Spinal cord (tissue), 10 donors: Measurements from ENCODE around the gene TPSAB1. TPM values are rescaled to one million over a fixed set of nuclear protein-coding genes. Genes with fewer than 3 reads are reported as not detected.
"Not testable (repeated sequence)": the region's sequence is repeated elsewhere in the genome, so short reads cannot be mapped to it uniquely, and the experiment has no call there.

Experiments
- DNase-seq, 6 donors: peaks; one replicate each; pipeline versions ENCODE4 v3.0.0 to v3.0.0-alpha.2; 2013 to 2015; ENCODE audit warnings: low spot score in 6 of 6, low read depth in 4 of 6
- H3K27ac ChIP-seq: one replicate; pipeline ENCODE4 v1.5.1; 2013; ENCODE audit warnings: low read depth, low read length, control low read depth
- H3K27me3 ChIP-seq: one replicate; pipeline ENCODE4 v1.6.1; 2013; ENCODE audit warnings: low read length; ENCODE audit not compliant: control insufficient read depth, insufficient read depth
- H3K36me3 ChIP-seq: one replicate; pipeline ENCODE4 v1.6.1; 2013; ENCODE audit warnings: low read length; ENCODE audit not compliant: control insufficient read depth, insufficient read depth
- H3K4me1 ChIP-seq: one replicate; pipeline ENCODE4 v1.6.1; 2013; ENCODE audit warnings: low read length; ENCODE audit not compliant: control insufficient read depth, insufficient read depth
- H3K4me3 ChIP-seq: one replicate; pipeline ENCODE4 v1.5.1; 2013; ENCODE audit warnings: low read depth, low read length, control low read depth
- H3K9me3 ChIP-seq: one replicate; pipeline ENCODE4 v1.6.1; 2013; ENCODE audit warnings: low read length; ENCODE audit not compliant: control insufficient read depth, insufficient read depth
- WGBS: methylation state at CpG from one replicate; pipeline ENCODE4 v1.1.5; 2013; ENCODE audit warnings: missing lambda C conversion rate; ENCODE audit not compliant: insufficient coverage; 5-methylcytosine and 5-hydroxymethylcytosine counted together
- polyA plus RNA-seq, 2 donors: library from polyadenylated mRNA; unstranded; fragments of 120-200 nt; gene quantifications; one replicate each; pipeline ENCODE4 v1.2.1, GENCODE V29; 2013; ENCODE audit not compliant: insufficient read length in 2 of 2
- total RNA-seq, 2 donors: library from RNA; depleted of rRNA in 1 of 2; stranded (reverse); fragments of 120-200 nt in 1 of 2; fragments of >200 nt in 1 of 2; gene quantifications; one replicate each; pipeline versions ENCODE4 v1.2.3 to v1.2.4, GENCODE V29; 2013 to 2014
- donor health status: healthy.

The TPSAB1 gene
- total and polyA plus RNA-seq, 4 donors, result 0.65 to 2.4 (median 1.2) TPM; not detected in 1

GRCh38 chr16:1262846-1263221, 22.3 kb downstream of the TPSAB1 start:
- H3K9me3 ChIP-seq, result no peaks in the 10 kb centered on the region
- WGBS, result 80% methylated on average over 9 of the region's 9 CpGs
- no peak overlapping the region for H3K4me3 ChIP-seq
- no peak overlapping the region for H3K27ac ChIP-seq
- H3K27me3 ChIP-seq, result peaks cover 45% of the 10 kb centered on the region
- DNase-seq, result no peak
- peaks cover 4% of the 10 kb centered on the region for H3K4me1 ChIP-seq
- no peaks in the 10 kb centered on the region for H3K36me3 ChIP-seq

- H3K4me1 ChIP-seq, result peaks cover 4% of the 10 kb centered on the region
- no peaks in the 10 kb centered on the region for H3K9me3 ChIP-seq
- 79% methylated on average over 15 of the region's 15 CpGs for WGBS
- peaks cover 44% of the 10 kb centered on the region for H3K27me3 ChIP-seq
- no peaks in the 10 kb centered on the region for H3K36me3 ChIP-seq
- no peak for DNase-seq
- no peak overlapping the region for H3K27ac ChIP-seq
- no peak overlapping the region for H3K4me3 ChIP-seq
Observed at GRCh38 chr16:1263591-1264344, 23.3 kb downstream of the TPSAB1 start.

GRCh38 chr16:1264345-1265089, 24.0 kb downstream of the TPSAB1 start:
- 91% methylated on average over 13 of the region's 16 CpGs for WGBS
- Histone ChIP-seq H3K27ac (no peak overlapping the region), H3K4me3 (no peak overlapping the region), H3K4me1 (no peaks in the 10 kb centered on the region), H3K27me3 (peaks cover 37% of the 10 kb centered on the region), H3K36me3 (no peaks in the 10 kb centered on the region), H3K9me3 (no peaks in the 10 kb centered on the region)
- DNase-seq, result no peak

- peaks cover 30% of the 10 kb centered on the region for H3K27me3 ChIP-seq
- H3K36me3 ChIP-seq, result no peaks in the 10 kb centered on the region
- no peaks in the 10 kb centered on the region for H3K4me1 ChIP-seq
- no peaks in the 10 kb centered on the region for H3K9me3 ChIP-seq
- no peak for DNase-seq
- H3K4me3 ChIP-seq, result no peak overlapping the region
- no peak overlapping the region for H3K27ac ChIP-seq
- WGBS, result 77% methylated on average over 12 of the region's 13 CpGs
Observed at GRCh38 chr16:1265090-1265630, 24.7 kb downstream of the TPSAB1 start.

GRCh38 chr16:1265826-1266225, 25.3 kb downstream of the TPSAB1 start:
- Histone ChIP-seq H3K9me3 (no peaks in the 10 kb centered on the region), H3K4me3 (no peak overlapping the region), H3K4me1 (peaks cover 1% of the 10 kb centered on the region), H3K27ac (no peak overlapping the region), H3K36me3 (no peaks in the 10 kb centered on the region), H3K27me3 (peaks cover 24% of the 10 kb centered on the region)
- 84% methylated on average over 19 of the region's 19 CpGs for WGBS
- no peak for DNase-seq

- H3K36me3 ChIP-seq, H3K4me3 ChIP-seq, H3K27ac ChIP-seq, H3K9me3 ChIP-seq, H3K27me3 ChIP-seq, DNase-seq: not testable (repeated sequence)
- WGBS, result 89% methylated on average over 6 of the region's 7 CpGs
- peaks cover 18% of the 10 kb centered on the region for H3K4me1 ChIP-seq
Observed at GRCh38 chr16:1269418-1269817, 28.9 kb downstream of the TPSAB1 start.

- Histone ChIP-seq H3K9me3 (no peaks in the 10 kb centered on the region), H3K27me3 (no peaks in the 10 kb centered on the region), H3K4me3 (no peak overlapping the region), H3K27ac (no peak overlapping the region), H3K36me3 (no peaks in the 10 kb centered on the region), H3K4me1 (peaks cover 18% of the 10 kb centered on the region)
- DNase-seq, result no peak
- 79% methylated on average over 12 of the region's 12 CpGs for WGBS
Observed at GRCh38 chr16:1271380-1271723, 30.8 kb downstream of the TPSAB1 start.

- H3K36me3 ChIP-seq, H3K9me3 ChIP-seq, H3K27me3 ChIP-seq, H3K4me3 ChIP-seq, H3K27ac ChIP-seq: not testable (repeated sequence)
- H3K4me1 ChIP-seq, result peaks cover 18% of the 10 kb centered on the region
- DNase-seq, result peak in 5 of 6 donors; percentile 17 to 91 (median 31)
- WGBS, result 16% methylated on average over 19 of the region's 19 CpGs
Observed at GRCh38 chr16:1271724-1272413, 31.4 kb downstream of the TPSAB1 start.

- peaks cover 18% of the 10 kb centered on the region for H3K4me1 ChIP-seq
- no peak overlapping the region for H3K27ac ChIP-seq
- no peaks in the 10 kb centered on the region for H3K36me3 ChIP-seq
- DNase-seq, result no peak
- H3K27me3 ChIP-seq, result peaks cover 2% of the 10 kb centered on the region
- no peak overlapping the region for H3K4me3 ChIP-seq
- no peaks in the 10 kb centered on the region for H3K9me3 ChIP-seq
- WGBS, result 76% methylated on average over 9 of the region's 9 CpGs
Observed at GRCh38 chr16:1272453-1273198, 32.1 kb downstream of the TPSAB1 start.
